ENCODE measurements around the gene CNOT6. TPM values are rescaled to one million over a fixed set of nuclear protein-coding genes. Genes with fewer than 3 reads are reported as not detected.
"Not testable (repeated sequence)": the region's sequence is repeated elsewhere in the genome, so short reads cannot be mapped to it uniquely, and the experiment has no call there.

The CNOT6 gene
- total RNA-seq (2022) (67.0 and 73.1 TPM in 2 replicates), Bru-seq, nascent RNA (percentile 90 among the genes with signal in this experiment), BruChase-seq, experiment 1, labeled RNA remaining after a 6-hour chase (percentile 94 among the genes with signal in this experiment), BruChase-seq, experiment 2, labeled RNA remaining after a 2-hour chase (percentile 91 among the genes with signal in this experiment)
- long read RNA-seq, full-length matches to known transcripts: 6 of 43 reads
- long read RNA-seq, partial matches to known transcripts: 7 of 43 reads
- long read RNA-seq, other reads (novel, unspliced or antisense): 30 of 43 reads

GRCh38 chr5:180494060-180494509, at the start of gene CNOT6:
Gene CNOT6, plus strand, starts transcription at chr5:180494379. Its CDS starts 34,898 bp downstream, at chr5:180529277.
- H3K36me3 Mint-ChIP-seq (ENCODE audit: insufficient read depth, unreplicated experiment): peaks cover 22% of the 10 kb centered on the region
- no peaks in the 10 kb centered on the region for H3K9me3 Mint-ChIP-seq (ENCODE audit: unreplicated experiment)
- H3K27me3 Mint-ChIP-seq (ENCODE audit: insufficient read depth, unreplicated experiment): no peaks in the 10 kb centered on the region
- H3K27ac Mint-ChIP-seq (ENCODE audit: low read depth, unreplicated experiment): peak within 1 kb of the TSS; percentile 95
- peak within 1 kb of the TSS; percentile 80 for H3K4me3 Mint-ChIP-seq (ENCODE audit: unreplicated experiment)
- no TSS peak for BruUV-seq (replicated peaks)
- peaks cover 30% of the 10 kb centered on the region for H3K4me1 Mint-ChIP-seq (ENCODE audit: insufficient read depth, unreplicated experiment)
- ChIA-PET POLR2A (interaction anchor here (0.7 to 3.0 kb wide), 16 partner anchors 13 to 225 kb away, joined by 3 to 18 read pairs (median 6); partner anchors contain the start of gene MAPK9), CTCF (no interaction called here)
- peak; percentile 96 for DNase-seq (ENCODE audit: unreplicated experiment)
- intact Hi-C loops (cut with micrococcal nuclease): no loop called here
- TF ChIP-seq CTCF (IDR thresholded peaks at IDR 0.05; ENCODE audit: unreplicated experiment): no peak

- POLR2A ChIA-PET: interaction anchor here (1.0 to 1.7 kb wide), 3 partner anchors 10 to 13 kb away, joined by 3 to 6 read pairs (median 3); no protein-coding TSS in a partner anchor
- intact Hi-C loops (cut with micrococcal nuclease): no loop called here
- Mint-ChIP-seq H3K9me3 (ENCODE audit: unreplicated experiment) (no peaks in the 10 kb centered on the region), H3K27me3 (ENCODE audit: insufficient read depth, unreplicated experiment) (no peaks in the 10 kb centered on the region), H3K4me1 (ENCODE audit: insufficient read depth, unreplicated experiment) (peaks cover 7% of the 10 kb centered on the region), H3K36me3 (ENCODE audit: insufficient read depth, unreplicated experiment) (no peaks in the 10 kb centered on the region), H3K4me3 (ENCODE audit: unreplicated experiment) (no peak overlapping the region), H3K27ac (ENCODE audit: low read depth, unreplicated experiment) (no peak overlapping the region)
- DNase-seq (ENCODE audit: unreplicated experiment): no peak
- no peak for TF ChIP-seq CTCF (IDR thresholded peaks at IDR 0.05; ENCODE audit: unreplicated experiment)
- no TSS peak for BruUV-seq (replicated peaks)
- CTCF ChIA-PET: no interaction called here
These were observed 39.4 kb upstream of the CNOT6 start for GRCh38 chr5:180454752-180455151.

GRCh38 chr5:180455872-180456271, 38.3 kb upstream of the CNOT6 start:
- H3K27ac Mint-ChIP-seq (ENCODE audit: low read depth, unreplicated experiment): no peak overlapping the region
- ChIA-PET CTCF (interaction anchor here (0.6 to 2.9 kb wide), 3 partner anchors 18 to 162 kb away, joined by 3 to 10 read pairs (median 3); no protein-coding TSS in a partner anchor), POLR2A (interaction anchor here (1.2 to 1.3 kb wide), 2 partner anchors 10 to 14 kb away, joined by 3 to 4 read pairs; no protein-coding TSS in a partner anchor)
- no peak for TF ChIP-seq CTCF (IDR thresholded peaks at IDR 0.05; ENCODE audit: unreplicated experiment)
- DNase-seq (ENCODE audit: unreplicated experiment): no peak
- H3K4me3 Mint-ChIP-seq (ENCODE audit: unreplicated experiment): no peak overlapping the region
- H3K4me1 Mint-ChIP-seq (ENCODE audit: insufficient read depth, unreplicated experiment): peaks cover 7% of the 10 kb centered on the region
- BruUV-seq (replicated peaks): no TSS peak
- no peaks in the 10 kb centered on the region for H3K36me3 Mint-ChIP-seq (ENCODE audit: insufficient read depth, unreplicated experiment)
- intact Hi-C loops (cut with micrococcal nuclease): no loop called here
- H3K9me3 Mint-ChIP-seq (ENCODE audit: unreplicated experiment): no peaks in the 10 kb centered on the region
- H3K27me3 Mint-ChIP-seq (ENCODE audit: insufficient read depth, unreplicated experiment): no peaks in the 10 kb centered on the region

GRCh38 chr5:180456792-180457191, 37.4 kb upstream of the CNOT6 start:
- H3K9me3 Mint-ChIP-seq (ENCODE audit: unreplicated experiment): no peaks in the 10 kb centered on the region
- peaks cover 7% of the 10 kb centered on the region for H3K4me1 Mint-ChIP-seq (ENCODE audit: insufficient read depth, unreplicated experiment)
- no peaks in the 10 kb centered on the region for H3K27me3 Mint-ChIP-seq (ENCODE audit: insufficient read depth, unreplicated experiment)
- DNase-seq (ENCODE audit: unreplicated experiment): no peak
- intact Hi-C loops (cut with micrococcal nuclease): no loop called here
- TF ChIP-seq CTCF (IDR thresholded peaks at IDR 0.05; ENCODE audit: unreplicated experiment): no peak
- H3K36me3 Mint-ChIP-seq (ENCODE audit: insufficient read depth, unreplicated experiment): no peaks in the 10 kb centered on the region
- no peak overlapping the region for H3K27ac Mint-ChIP-seq (ENCODE audit: low read depth, unreplicated experiment)
- H3K4me3 Mint-ChIP-seq (ENCODE audit: unreplicated experiment): no peak overlapping the region
- CTCF ChIA-PET: interaction anchor here (0.6 to 2.9 kb wide), 8 partner anchors 11 to 167 kb away, joined by 3 to 10 read pairs (median 3); no protein-coding TSS in a partner anchor
- BruUV-seq (replicated peaks): no TSS peak
- POLR2A ChIA-PET: interaction anchor here (0.6 to 1.3 kb wide), 5 partner anchors 9 to 125 kb away, joined by 3 to 5 read pairs (median 3); no protein-coding TSS in a partner anchor

- H3K4me1 Mint-ChIP-seq (ENCODE audit: insufficient read depth, unreplicated experiment); intact Hi-C loops (cut with micrococcal nuclease); BruUV-seq (replicated peaks); H3K27me3 Mint-ChIP-seq (ENCODE audit: insufficient read depth, unreplicated experiment); H3K36me3 Mint-ChIP-seq (ENCODE audit: insufficient read depth, unreplicated experiment); H3K4me3 Mint-ChIP-seq (ENCODE audit: unreplicated experiment); DNase-seq (ENCODE audit: unreplicated experiment); POLR2A ChIA-PET; H3K9me3 Mint-ChIP-seq (ENCODE audit: unreplicated experiment): not testable (repeated sequence)
- peak overlapping the region; percentile 47 for H3K27ac Mint-ChIP-seq (ENCODE audit: low read depth, unreplicated experiment)
- CTCF ChIA-PET: interaction anchor here (0.6 to 3.4 kb wide), 3 partner anchors 10 to 165 kb away, joined by 3 to 22 read pairs (median 4); no protein-coding TSS in a partner anchor
These were observed 35.1 kb upstream of the CNOT6 start for GRCh38 chr5:180458852-180459673.
